Glutamatergic neuron (in vitro differentiated cells): ENCODE data around the gene HELT. TPM values are rescaled to one million over a fixed set of nuclear protein-coding genes. Genes with fewer than 3 reads are reported as not detected.
"Not testable (repeated sequence)": the region's sequence is repeated elsewhere in the genome, so short reads cannot be mapped to it uniquely, and the experiment has no call there.

ENCODE experiments used
- DNase-seq: peaks from one replicate; pipeline ENCODE4 v3.0.0; 2022
- H3K27ac Mint-ChIP-seq: one replicate; pipeline ENCODE4 v1.8.0; 2020; ENCODE audit warnings: mild to moderate bottlenecking, mixed read lengths, inconsistent platforms; ENCODE audit not compliant: unreplicated experiment
- H3K27me3 Mint-ChIP-seq: one replicate; pipeline ENCODE4 v1.8.0; 2020; ENCODE audit warnings: mild to moderate bottlenecking, moderate library complexity, mixed read lengths, inconsistent platforms; ENCODE audit not compliant: unreplicated experiment
- H3K36me3 Mint-ChIP-seq: one replicate; pipeline ENCODE4 v1.8.0; 2020; ENCODE audit warnings: mild to moderate bottlenecking, mixed read lengths, inconsistent platforms; ENCODE audit not compliant: unreplicated experiment
- H3K4me1 Mint-ChIP-seq: one replicate; pipeline ENCODE4 v1.8.0; 2020; ENCODE audit warnings: mild to moderate bottlenecking, low read depth, mixed read lengths, inconsistent platforms; ENCODE audit not compliant: unreplicated experiment
- H3K4me3 Mint-ChIP-seq: one replicate; pipeline ENCODE4 v1.8.0; 2020; ENCODE audit warnings: mild to moderate bottlenecking, mixed read lengths, inconsistent platforms; ENCODE audit not compliant: unreplicated experiment
- H3K9me3 Mint-ChIP-seq: one replicate; pipeline ENCODE4 v1.8.0; 2020; ENCODE audit warnings: mild to moderate bottlenecking, moderate library complexity, mixed read lengths, inconsistent platforms; ENCODE audit not compliant: unreplicated experiment
- CTCF ChIP-seq: fragments of 200-600 bp; sonication (generic); IDR thresholded peaks from one replicate; pipeline ENCODE4 v1.5.0; 2021; ENCODE audit not compliant: partially characterized antibody, unreplicated experiment
- total RNA-seq: library from RNA; stranded (reverse); fragmentation: NEBNext Ultra II Directional; extraction: Animal tissue kit (Norgen Biotek cat#: 25700); gene quantifications from one replicate; pipeline ENCODE4 v1.2.1, GENCODE V29; 2021; ENCODE audit not compliant: unreplicated experiment

The HELT gene
- total RNA-seq, 1 donor from 2014 or later, result not detected

GRCh38 chr4:185035284-185035683, 17.0 kb downstream of the HELT start:
- Mint-ChIP-seq H3K36me3 (no peaks in the 10 kb centered on the region), H3K4me3 (no peak overlapping the region), H3K9me3 (no peaks in the 10 kb centered on the region), H3K27ac (no peak overlapping the region), H3K4me1 (peaks cover 13% of the 10 kb centered on the region), H3K27me3 (peaks cover 6% of the 10 kb centered on the region)
- no peak for DNase-seq
- TF ChIP-seq CTCF, result no peak

- Mint-ChIP-seq H3K27ac (no peak overlapping the region), H3K36me3 (no peaks in the 10 kb centered on the region), H3K4me3 (no peak overlapping the region), H3K9me3 (no peaks in the 10 kb centered on the region), H3K27me3 (peaks cover 4% of the 10 kb centered on the region), H3K4me1 (peaks cover 17% of the 10 kb centered on the region)
- no peak for DNase-seq
- TF ChIP-seq CTCF, result no peak
Measured at GRCh38 chr4:185036019-185036418, 17.7 kb downstream of the HELT start.

- no peak overlapping the region for H3K27ac Mint-ChIP-seq
- no peak overlapping the region for H3K4me3 Mint-ChIP-seq
- no peak for DNase-seq
- peaks cover 4% of the 10 kb centered on the region for H3K27me3 Mint-ChIP-seq
- H3K36me3 Mint-ChIP-seq, result no peaks in the 10 kb centered on the region
- no peaks in the 10 kb centered on the region for H3K9me3 Mint-ChIP-seq
- TF ChIP-seq CTCF, result no peak
- H3K4me1 Mint-ChIP-seq, result peaks cover 17% of the 10 kb centered on the region
Measured at GRCh38 chr4:185036842-185037241, 18.6 kb downstream of the HELT start.

GRCh38 chr4:185039508-185040273, 21.4 kb downstream of the HELT start:
- peak; percentile 82 for TF ChIP-seq CTCF
- Mint-ChIP-seq H3K27ac (no peak overlapping the region), H3K4me1 (peaks cover 17% of the 10 kb centered on the region), H3K36me3 (peaks cover 8% of the 10 kb centered on the region), H3K4me3 (no peak overlapping the region), H3K9me3 (no peaks in the 10 kb centered on the region), H3K27me3 (peaks cover 4% of the 10 kb centered on the region)
- DNase-seq, result no peak

- TF ChIP-seq CTCF, result no peak
- H3K4me1 Mint-ChIP-seq, result peaks cover 14% of the 10 kb centered on the region
Measured at GRCh38 chr4:185040523-185040922, 22.2 kb downstream of the HELT start.

GRCh38 chr4:185050286-185050685, 32.0 kb downstream of the HELT start:
- H3K27ac Mint-ChIP-seq, H3K9me3 Mint-ChIP-seq, H3K27me3 Mint-ChIP-seq, H3K4me3 Mint-ChIP-seq, DNase-seq, H3K36me3 Mint-ChIP-seq: not testable (repeated sequence)
- H3K4me1 Mint-ChIP-seq, result peaks cover 11% of the 10 kb centered on the region

More at GRCh38 chr4:185040523-185040922, 22.2 kb downstream of the HELT start:
- H3K36me3 Mint-ChIP-seq, result peaks cover 8% of the 10 kb centered on the region
- H3K27ac Mint-ChIP-seq, result peak overlapping the region; percentile 59
- DNase-seq, result no peak
- peaks cover 4% of the 10 kb centered on the region for H3K27me3 Mint-ChIP-seq
- H3K9me3 Mint-ChIP-seq, result no peaks in the 10 kb centered on the region
- H3K4me3 Mint-ChIP-seq, result no peak overlapping the region

GRCh38 chr4:185051283-185051682, 33.0 kb downstream of the HELT start:
- not testable (repeated sequence) for H3K9me3 Mint-ChIP-seq, DNase-seq, H3K36me3 Mint-ChIP-seq, H3K27me3 Mint-ChIP-seq, H3K4me3 Mint-ChIP-seq, H3K27ac Mint-ChIP-seq
- H3K4me1 Mint-ChIP-seq, result peaks cover 11% of the 10 kb centered on the region
